Measurements from ENCODE around the gene NFATC1.

DNA sequence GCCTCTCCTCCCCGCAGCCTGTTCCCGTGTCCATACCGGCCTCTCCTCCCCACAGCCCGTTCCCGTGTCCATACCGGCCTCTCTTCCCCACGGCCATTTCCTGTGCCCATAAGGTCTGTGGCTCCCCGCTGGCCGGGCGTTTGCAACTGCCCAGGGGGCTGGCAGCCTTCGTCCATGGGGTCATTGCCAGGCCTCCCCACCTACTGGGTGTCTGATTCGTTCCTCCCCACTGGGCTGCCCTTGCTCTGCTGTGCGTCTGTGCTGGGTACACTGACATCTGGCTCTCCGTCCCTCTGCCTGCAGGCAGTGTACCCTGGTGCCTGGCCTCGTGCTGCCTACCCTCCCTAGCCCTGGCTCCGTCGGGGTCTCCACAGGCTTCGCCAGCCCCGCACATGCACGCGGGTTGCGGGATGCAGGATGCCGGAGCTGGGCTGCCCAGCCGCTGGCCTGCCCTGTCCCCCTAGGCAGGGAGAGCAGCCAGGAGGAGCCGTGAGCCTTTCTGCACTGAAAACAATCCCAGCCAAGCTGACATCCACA is 67.8 kb downstream of the NFATC1 start:
- no peak for TF ChIP-seq POLR2AphosphoS5 (IDR thresholded peaks at IDR 0.05; ENCODE audit: low read depth, low read length)
- TF ChIP-seq SIN3A (IDR thresholded peaks at IDR 0.05; ENCODE audit: borderline replicate concordance, insufficient read depth, low read length): no peak
- TF ChIP-seq, protein P1, sequence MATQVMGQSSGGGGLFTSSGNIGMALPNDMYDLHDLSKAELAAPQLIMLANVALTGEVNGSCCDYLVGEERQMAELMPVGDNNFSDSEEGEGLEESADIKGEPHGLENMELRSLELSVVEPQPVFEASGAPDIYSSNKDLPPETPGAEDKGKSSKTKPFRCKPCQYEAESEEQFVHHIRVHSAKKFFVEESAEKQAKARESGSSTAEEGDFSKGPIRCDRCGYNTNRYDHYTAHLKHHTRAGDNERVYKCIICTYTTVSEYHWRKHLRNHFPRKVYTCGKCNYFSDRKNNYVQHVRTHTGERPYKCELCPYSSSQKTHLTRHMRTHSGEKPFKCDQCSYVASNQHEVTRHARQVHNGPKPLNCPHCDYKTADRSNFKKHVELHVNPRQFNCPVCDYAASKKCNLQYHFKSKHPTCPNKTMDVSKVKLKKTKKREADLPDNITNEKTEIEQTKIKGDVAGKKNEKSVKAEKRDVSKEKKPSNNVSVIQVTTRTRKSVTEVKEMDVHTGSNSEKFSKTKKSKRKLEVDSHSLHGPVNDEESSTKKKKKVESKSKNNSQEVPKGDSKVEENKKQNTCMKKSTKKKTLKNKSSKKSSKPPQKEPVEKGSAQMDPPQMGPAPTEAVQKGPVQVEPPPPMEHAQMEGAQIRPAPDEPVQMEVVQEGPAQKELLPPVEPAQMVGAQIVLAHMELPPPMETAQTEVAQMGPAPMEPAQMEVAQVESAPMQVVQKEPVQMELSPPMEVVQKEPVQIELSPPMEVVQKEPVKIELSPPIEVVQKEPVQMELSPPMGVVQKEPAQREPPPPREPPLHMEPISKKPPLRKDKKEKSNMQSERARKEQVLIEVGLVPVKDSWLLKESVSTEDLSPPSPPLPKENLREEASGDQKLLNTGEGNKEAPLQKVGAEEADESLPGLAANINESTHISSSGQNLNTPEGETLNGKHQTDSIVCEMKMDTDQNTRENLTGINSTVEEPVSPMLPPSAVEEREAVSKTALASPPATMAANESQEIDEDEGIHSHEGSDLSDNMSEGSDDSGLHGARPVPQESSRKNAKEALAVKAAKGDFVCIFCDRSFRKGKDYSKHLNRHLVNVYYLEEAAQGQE (IDR thresholded peaks at IDR 0.05; ENCODE audit: insufficient read depth in 1 of 2, low read depth in 2 of 2, low read length in 2 of 2): no peak
